HG03342 (cell line): ENCODE measurements around the gene DCAF8L2.
"Not testable (repeated sequence)": the region's sequence is repeated elsewhere in the genome, so short reads cannot be mapped to it uniquely, and the experiment has no call there.

Experiments
- ATAC-seq: cut with Tn5 transposase; IDR thresholded peaks from one replicate; pipeline ENCODE4 v1.9.1; 2021; ENCODE audit warnings: mild to moderate bottlenecking, moderate library complexity; ENCODE audit not compliant: unreplicated experiment

The DCAF8L2 gene

DNA sequence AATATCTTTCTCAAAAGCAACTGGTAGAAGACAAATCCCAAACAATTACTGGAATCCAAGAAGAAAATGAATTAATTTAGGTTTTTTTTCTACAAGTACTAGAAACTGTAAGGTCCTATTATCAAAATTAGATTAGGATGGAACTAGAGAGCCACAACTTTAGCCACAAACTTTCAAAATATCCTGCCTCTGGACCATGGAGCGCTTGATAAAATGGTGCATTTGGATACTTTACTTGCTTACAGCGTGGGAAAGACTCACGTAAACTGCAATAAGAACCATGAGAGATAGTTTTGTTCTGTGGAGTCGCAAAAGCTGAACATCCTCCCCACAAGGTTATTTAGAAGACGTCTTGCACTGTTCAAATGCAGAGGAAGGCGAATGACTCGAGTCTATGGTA lies at the start of gene DCAF8L2:
Gene DCAF8L2 (plus strand): TSS at position 301 of the 400 bp plus-strand sequence. CDS start 156,552 bp downstream, outside the sequence.
- ATAC-seq = no peak

DNA sequence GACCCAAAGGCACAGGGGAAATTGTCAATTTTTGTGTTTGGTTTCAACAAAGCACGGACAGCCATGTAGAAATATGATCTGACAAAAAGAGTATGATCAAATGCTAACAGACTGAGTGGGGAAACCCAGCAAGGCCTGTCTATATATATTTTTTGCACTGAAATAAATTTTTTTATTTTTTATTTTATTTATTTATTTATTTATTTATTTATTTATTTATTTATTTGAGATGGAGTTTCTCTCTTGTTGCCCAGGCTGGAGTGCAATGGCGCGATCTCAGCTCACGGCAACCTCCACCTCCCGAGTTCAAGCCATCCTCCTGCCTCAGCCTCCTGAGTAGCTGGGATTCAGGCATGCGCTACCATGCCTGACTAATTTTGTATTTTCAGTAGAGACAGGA lies 49.0 kb upstream of the DCAF8L2 start:
- not testable (repeated sequence) for ATAC-seq

DNA sequence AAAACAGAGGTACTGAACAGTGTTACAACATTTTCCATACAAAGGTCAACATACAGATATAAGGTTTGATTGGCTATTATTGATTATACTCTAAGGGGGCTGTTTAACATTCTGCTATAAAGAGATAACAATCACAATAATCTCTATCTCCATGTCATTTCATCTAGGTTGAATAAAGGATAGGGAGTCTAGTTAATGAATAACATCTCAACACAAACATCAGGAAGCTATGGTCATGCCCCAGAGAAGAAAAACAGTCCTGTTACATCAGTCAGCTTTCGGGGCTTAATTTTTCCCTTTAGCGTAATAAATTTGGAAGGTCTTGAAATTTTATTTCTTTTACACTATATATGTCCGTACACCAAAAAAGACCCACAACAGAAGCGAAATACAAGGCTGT lies 41.5 kb upstream of the DCAF8L2 start:
- no peak for ATAC-seq

DNA sequence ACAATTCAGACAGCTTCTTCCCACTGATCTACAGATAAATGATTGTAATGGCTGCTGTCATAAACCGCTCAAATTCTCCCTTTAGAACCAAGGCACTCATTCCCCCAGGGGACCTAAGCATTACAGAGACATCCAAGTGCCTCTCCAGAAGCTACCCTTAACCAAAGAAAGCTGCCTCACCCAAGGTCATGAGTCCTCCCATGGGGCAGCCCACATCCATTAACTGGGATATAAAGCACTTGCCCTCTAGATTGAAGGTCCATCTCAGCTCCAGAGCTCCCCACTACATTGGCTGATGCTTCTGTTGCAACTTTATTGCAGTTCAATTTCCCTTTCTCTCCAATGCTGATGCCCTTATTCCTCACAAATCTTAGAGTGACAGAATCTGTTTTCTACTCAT lies 40.5 kb upstream of the DCAF8L2 start:
- no peak for ATAC-seq

DNA sequence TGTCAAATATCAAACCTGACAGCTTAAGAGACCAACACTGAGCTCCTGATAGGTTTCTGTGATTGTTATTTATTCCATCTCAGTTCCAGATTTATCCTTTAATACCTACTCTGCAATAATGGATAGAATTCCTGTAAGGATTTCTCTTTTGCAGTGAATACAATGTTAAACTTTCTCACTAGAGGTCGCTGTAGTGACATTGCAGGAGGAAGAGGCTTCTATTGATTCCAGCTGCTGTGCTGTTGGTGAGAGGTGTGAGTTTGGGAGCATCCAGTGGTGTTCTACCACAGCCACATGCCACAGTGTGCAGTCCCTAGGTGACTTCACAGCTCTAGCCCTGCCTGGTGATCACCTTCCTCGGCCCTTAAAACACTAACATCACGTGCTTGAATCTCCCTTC lies 34.6 kb upstream of the DCAF8L2 start:
- no peak for ATAC-seq

DNA sequence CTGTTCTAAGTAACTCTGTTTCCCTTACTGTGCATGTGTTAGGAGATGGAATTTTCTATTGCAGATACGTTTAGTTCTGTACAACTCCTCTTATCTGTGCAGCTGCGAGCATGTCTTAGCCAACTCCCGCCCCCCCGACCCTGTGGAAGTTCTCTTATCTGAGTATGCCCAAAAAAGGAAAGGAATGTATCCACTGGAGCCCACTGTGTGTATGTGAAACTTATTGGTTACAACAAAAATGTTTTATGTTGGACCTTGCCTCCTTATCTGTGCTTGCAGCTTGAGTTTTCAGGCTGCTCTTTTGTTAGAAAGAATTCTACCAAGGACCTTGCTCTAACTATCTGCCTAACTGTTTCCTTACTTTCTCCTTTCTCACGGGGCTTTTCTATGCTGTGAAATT lies 24.2 kb upstream of the DCAF8L2 start:
- ATAC-seq = no peak

DNA sequence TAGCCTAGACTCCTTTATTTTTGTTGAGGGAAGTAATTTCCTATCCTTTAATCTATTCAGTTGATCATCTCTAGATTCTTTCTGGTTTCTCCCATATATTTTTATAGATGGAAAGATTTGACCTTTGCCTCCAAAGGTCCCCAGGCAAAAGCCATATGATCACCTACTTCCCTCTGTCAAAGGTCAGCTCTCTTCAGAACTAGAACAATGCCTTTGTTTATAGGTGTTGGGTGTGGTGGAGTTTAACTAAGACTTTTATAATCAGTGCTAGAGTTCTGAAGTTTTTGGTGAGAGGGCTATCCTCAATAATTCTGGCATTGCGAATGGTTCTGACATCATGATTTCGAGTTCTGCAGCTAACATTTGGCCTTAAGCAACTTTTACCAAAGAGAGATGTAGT lies 19.0 kb upstream of the DCAF8L2 start:
- no peak for ATAC-seq

DNA sequence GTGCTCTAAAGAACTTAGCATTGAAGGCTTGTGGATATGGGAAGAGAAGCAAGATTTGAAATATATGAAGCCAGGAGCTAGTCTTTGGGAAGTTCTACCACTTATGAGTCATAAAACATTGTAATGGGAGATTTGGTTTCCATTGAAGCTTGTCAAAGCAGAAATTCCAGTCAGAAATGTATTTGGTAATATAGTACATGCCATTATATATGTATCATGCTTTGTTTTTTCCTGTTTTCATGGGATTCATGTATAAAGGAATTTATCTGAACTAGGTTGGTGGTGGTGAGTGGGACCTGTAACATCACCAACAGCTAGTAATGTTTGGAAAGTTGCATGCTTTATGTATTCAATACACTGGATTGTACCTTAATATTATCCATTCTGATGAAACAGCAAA lies 14.6 kb upstream of the DCAF8L2 start:
- no peak for ATAC-seq

DNA sequence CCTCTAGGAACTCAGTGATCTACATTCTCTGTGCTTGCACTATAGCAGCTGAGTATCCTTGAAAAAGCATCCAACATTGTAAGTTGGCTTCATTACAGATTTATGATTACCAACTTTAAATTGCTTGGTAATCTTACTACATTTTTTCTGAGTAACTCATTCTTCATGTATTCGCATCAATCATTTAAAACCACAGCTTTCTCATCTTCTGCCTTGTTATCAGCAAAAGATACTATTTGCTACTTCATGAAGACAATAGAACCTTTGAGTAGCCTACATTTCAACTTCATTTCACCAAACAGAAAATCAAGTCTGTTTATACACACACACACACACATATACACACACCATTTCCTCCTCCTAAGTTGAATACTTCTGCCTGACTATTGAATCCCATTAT lies 6.2 kb upstream of the DCAF8L2 start:
- no peak for ATAC-seq

DNA sequence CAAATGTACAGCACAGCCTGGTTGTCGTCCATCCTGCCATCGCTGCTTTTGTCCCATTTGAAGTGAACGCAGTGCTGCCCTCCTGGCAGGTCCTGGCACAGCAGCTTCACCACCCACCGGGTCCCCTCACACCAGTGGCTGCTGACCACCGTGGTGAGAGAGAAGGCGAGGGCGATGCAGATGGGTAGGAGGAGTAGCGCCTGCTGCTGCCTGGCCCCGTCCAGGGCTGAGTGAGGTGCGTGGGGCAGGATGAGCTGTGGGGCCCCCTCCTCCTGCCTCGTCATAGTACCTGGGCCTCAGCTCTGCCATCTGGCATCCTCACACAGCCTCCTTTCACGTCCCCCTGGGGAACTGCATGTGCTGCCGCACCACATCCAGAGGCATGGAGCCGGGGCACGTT lies 1.8 kb downstream of the DCAF8L2 start:
- ATAC-seq = no peak

DNA sequence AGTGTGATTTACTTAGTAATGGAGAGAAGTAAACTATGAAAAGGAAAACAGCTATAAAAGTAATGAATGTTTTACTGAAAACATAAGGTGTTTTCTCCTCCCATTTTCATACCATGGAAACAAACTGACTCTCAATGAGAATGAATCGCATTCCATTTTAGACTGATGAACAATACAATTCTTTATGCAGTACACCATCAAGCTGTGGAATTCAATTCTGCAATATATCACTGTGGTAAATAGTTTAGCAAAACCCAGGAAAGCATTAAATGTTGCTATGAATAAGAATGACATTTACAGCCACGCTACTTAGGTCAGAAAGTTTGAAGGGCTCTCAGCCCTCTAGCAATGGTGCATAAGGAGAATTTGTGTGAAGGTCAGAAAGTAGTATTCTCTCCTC lies 7.4 kb downstream of the DCAF8L2 start:
- ATAC-seq = no peak

DNA sequence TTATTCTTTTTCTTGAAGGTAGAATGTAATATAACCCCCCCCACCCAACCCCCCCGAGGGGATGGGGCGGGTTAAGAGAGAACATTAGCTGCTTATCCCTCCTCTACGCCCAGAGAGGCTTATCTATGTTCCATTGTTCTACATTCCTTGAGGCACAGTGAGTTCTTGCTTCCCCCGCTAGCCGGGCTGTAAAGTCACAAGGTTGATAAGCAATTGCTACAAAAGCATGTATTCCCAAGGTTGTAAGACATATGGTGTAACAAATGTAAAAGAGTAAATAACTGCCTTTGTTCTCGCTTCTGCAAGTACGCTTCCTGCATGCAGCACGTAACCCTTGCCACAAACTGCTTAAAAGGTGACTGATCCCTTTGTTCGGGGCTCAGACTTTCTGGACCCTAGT lies 8.2 kb downstream of the DCAF8L2 start:
- no peak for ATAC-seq

DNA sequence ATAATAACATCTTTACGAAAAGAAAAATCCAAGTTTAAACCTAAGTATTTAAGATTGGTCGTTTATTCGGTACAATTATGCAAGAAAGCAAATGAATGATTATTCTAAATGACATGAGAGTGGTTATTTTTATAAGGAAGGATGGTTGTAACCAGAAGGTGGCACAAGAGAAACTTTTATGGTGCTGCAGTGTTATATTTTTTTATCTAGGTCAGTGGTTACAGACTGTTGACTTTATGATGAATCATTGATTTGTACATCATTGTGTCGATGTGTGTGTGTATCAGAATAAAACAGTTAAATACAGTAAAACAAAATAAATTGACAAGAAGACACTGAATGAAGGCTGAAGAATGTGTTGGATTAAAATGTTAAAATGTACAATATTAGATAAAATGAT lies 9.8 kb downstream of the DCAF8L2 start:
- no peak for ATAC-seq

DNA sequence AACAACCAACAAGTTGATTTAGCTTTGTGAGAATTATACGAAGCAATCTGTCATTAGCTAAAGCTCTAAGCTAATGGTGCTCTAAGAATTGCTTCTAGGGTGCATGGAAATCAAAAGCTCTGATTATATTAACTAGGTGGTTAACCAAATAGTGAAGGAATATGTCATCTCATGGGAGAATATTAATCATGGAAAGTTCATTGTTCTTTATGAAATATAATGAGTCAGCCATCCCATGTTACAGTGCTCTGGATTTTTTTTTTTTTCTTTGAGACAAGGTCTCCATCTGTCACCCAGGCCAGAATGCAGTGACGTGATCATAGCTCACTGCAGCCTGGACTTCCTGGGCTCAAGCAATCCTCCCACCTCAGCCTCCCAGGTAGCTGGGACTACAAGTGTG lies 10.5 kb downstream of the DCAF8L2 start:
- no peak for ATAC-seq

DNA sequence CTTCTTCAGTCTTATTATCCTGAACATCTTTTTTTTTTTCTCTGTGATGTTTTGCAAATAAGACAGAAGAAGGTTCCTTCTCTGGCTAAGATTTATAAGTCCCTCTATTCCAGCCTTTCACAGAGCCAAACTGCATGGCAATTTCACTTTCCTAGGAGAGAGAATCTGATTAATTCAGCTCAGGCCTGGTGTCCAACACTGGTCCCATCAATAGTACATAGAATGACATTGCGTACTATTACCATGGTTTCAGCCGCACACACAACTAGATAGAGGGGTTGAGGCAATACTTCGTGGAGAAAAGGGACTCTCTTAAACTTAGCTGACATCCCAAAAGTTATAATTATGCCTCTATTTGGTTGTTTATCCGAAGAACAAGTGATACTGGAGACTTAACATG lies 18.5 kb downstream of the DCAF8L2 start:
- ATAC-seq = no peak

DNA sequence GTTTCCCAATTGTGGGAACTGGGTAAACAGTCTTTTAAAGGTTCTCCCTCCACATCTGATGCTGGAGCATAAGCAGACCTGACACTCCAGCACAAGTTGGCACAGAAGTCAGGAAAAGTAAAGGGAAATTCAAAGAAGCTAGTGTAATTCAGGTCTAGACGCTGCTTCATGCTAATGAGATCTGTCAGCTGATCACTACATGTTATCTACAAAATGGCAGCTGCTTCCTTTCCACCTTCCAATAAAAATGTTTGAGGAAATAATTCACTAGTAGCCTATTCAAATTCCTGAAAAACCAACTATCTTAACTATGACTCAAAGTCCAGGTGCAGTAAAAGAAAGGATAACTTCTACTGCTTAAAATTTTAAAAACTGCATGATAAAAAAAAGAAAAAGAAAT lies 29.3 kb downstream of the DCAF8L2 start:
- no peak for ATAC-seq

DNA sequence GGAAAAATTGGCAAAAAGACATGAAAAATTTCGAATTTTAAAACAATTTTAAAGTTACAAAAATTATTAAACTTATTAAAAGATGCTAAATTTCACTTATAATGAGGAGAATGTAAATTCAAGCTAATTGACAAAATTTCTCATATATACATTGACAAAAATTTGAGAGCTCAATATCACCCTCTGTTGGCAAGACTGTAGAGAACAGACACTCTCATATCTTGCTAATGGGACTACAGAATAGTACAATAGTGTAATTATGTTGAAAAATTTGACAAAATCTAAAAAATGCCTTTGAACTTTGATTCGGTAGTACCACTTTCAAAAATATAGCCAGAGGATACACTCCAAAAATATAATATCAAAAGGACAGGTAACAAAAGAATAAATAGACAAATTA lies 29.8 kb downstream of the DCAF8L2 start:
- ATAC-seq = peak; percentile 63

DNA sequence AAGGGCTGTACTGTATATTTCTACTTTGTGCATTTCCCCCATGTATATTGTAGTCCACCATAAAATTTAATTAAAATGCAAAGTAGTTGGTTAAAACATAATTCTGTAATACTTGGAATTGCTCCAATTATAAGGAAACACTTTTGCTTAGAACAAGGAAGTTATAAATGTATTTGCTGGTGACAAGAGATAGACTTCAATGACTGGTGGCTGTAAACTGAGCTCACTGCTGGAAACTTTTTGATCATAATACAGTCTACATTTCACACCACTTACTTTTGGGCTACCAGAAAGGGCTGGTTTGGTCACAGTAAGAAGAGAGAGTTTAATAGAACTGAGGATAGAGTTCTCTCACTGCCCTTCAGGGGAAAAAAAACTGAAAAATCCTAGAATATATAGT lies 32.7 kb downstream of the DCAF8L2 start:
- no peak for ATAC-seq

DNA sequence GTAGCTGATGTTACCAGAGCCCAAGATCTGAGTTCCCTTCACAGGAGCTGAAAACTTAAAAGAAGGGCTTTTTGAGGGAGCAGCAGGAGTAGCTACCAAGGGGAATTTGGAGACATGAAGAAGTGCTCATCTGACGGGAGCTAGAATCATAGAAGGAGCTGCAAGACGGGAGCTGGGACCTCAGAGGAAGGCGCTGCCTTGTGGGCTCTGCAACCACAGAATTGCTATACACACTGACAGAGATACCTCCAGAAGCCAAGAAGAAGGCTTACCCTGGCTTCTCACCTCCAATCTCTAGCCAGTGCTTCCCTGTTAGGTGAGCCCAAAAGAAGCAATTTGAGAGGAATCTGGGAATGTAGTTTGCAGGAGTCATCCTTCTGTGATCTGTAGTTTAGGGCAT lies 35.9 kb downstream of the DCAF8L2 start:
- no peak for ATAC-seq

DNA sequence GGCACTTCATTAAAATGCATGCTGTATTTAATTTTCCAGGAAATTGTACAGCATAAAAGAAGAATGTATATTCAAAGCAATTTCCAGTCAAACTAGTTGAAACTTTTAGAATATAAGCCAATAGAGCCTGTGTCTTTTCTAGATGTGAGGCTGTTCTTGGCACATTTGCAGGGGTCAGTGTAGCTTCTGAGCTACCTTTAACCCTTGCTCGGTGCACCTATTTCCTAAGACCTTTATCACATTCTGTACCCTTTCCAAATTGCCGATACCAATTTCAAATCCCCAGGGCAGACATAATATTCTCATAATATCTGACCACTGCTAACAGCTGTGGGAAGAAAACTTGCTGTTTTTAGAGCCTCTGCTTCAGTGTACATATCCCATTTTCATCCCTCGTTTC lies 43.2 kb downstream of the DCAF8L2 start:
- ATAC-seq = no peak

DNA sequence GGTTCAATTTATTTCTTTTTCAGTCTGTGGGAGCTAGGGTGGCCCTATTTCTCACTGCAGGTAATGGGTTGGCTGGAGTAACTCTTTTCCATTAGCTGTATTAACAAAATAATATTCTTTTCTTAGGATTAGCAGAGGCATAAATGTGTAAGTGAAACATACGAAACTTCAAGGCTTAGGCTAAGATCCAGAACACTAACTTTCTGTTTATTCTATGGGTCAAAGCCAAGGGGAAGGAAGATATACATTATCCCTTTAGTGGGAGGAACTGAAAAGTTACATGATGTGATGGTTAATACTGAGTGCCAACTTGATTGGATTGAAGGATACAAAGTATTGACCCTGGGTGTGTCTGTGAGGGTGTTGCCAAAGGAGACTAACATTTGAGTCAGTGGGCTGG lies 66.4 kb downstream of the DCAF8L2 start:
- ATAC-seq = no peak

DNA sequence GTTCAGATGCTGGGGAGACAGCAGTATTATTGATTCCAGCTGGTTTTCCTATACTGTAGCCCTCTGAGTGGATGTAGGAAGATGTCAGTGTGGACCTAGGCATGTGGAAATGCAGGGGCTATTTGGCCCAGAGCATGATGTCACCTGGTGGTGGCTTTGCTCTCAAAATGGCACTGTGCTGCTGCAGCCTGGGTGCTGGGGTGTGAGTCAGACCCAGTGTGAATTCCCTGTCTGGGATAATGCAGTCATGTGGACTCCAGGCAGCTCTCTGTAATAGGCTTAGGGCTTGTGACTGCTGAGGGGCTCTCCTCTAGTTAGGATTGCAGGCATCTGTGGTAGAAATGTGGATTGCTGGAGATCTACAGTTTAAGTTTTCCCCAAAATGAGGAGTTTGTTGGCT lies 70.7 kb downstream of the DCAF8L2 start:
- ATAC-seq = no peak

DNA sequence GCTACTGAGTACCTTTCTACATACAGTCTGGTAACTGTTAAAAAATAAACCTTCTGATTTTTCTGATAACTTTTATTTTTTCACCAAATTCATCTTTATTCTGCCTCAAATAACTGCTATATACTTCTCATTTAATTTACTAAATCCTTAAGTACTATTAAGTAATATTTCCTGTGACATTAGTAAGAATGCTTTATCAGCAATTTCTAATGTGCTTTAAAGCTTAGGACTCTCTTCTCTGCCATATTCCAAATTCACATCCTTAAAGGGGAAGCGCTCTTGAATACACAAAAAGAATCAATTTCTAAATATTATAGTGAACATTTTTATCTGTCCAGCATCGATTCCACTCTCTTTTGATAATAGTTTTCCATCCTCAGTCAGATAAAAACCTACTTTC lies 81.1 kb downstream of the DCAF8L2 start:
- no peak for ATAC-seq

DNA sequence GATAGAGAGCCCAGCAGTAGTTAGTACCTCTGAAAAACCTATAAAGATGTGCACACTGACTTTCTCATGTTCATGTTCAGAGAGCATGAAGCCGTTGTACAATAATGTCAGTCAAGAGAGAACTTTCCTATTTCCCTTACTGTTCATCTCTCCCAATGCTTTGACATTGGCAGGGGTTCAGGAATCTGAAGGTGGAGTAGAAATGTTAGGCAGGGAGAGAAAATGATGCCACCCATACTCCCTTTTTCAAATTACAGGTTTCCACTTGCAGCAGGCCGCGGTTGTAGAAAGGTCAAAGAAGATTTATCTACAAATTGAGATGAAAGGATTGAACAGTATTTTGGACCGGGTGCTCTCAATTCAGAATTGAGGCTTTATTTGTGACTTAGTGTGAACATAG lies 84.3 kb downstream of the DCAF8L2 start:
- no peak for ATAC-seq
